PC-9 (cell line): ENCODE measurements around the gene ATE1. TPM values are rescaled to one million over a fixed set of nuclear protein-coding genes. Genes with fewer than 3 reads are reported as not detected.

Experiments used
- BruUV-seq: library from RNA; stranded (reverse); fragments of 400-500 nt; replicated peaks from 2 replicates; lab custom pipeline; 2021; lab: Mats Ljungman, UMichigan
- CTCF ChIA-PET: fragments of 300-600 bp; sonication (Branson Sonifier 250); formaldehyde crosslinking; loops from one replicate; lab custom pipeline; 2022; ENCODE audit warnings: antibody characterized with exemption; lab: Charles Lee
- POLR2A ChIA-PET: fragments of 300-600 bp; sonication (Branson Sonifier 250); formaldehyde crosslinking; loops from one replicate; lab custom pipeline; 2022; ENCODE audit warnings: antibody characterized with exemption; ENCODE audit not compliant: unreplicated experiment; lab: Charles Lee
- DNase-seq, 2 experiments: peaks; one replicate each; pipeline versions ENCODE4 v3.0.0 to v3.0.0-alpha.2; 2015 to 2022; ENCODE audit warnings: mixed read lengths in 1 of 2
- H2AFZ ChIP-seq: fragments of 200-600 bp; sonication (generic); 2 replicates; pipeline ENCODE4 v1.8.1; 2017; ENCODE audit warnings: antibody characterized with exemption
- H3F3A ChIP-seq: fragments of 200-600 bp; sonication (generic); 2 replicates; pipeline ENCODE4 v1.8.1; 2017; ENCODE audit warnings: antibody characterized with exemption, mild to moderate bottlenecking, low read depth; ENCODE audit not compliant: insufficient read depth
- H3K27ac ChIP-seq: fragments of 200-600 bp; sonication (generic); 2 replicates; pipeline ENCODE4 v1.6.1; 2016; ENCODE audit warnings: mixed run types
- H3K27me3 ChIP-seq: fragments of 200-600 bp; sonication (generic); 2 replicates; pipeline ENCODE4 v1.6.1; 2016; ENCODE audit warnings: low read depth, mixed run types; ENCODE audit not compliant: insufficient read depth
- H3K36me3 ChIP-seq: fragments of 200-600 bp; sonication (generic); 2 replicates; pipeline ENCODE4 v1.6.1; 2016; ENCODE audit warnings: low read depth, mixed run types
- H3K4me1 ChIP-seq: fragments of 200-600 bp; sonication (generic); replicated peaks from 2 replicates; pipeline ENCODE4 v1.6.1; 2016; ENCODE audit warnings: mixed run types; ENCODE audit not compliant: insufficient read depth
- H3K4me2 ChIP-seq: fragments of 200-600 bp; sonication (generic); 2 replicates; pipeline ENCODE4 v1.6.1; 2017; ENCODE audit warnings: mixed run types
- H3K4me3 ChIP-seq: fragments of 200-600 bp; sonication (generic); 2 replicates; pipeline ENCODE4 v1.6.1; 2016; ENCODE audit warnings: mixed run types
- H3K79me2 ChIP-seq: fragments of 200-600 bp; sonication (generic); 2 replicates; pipeline ENCODE4 v1.6.1; 2017; ENCODE audit warnings: low read depth, mixed run types
- H3K9me2 ChIP-seq: fragments of 200-600 bp; sonication (generic); 2 replicates; pipeline ENCODE4 v1.8.1; 2017; ENCODE audit warnings: mild to moderate bottlenecking; ENCODE audit not compliant: insufficient read depth
- H3K9me3 ChIP-seq: fragments of 200-600 bp; sonication (generic); 2 replicates; pipeline ENCODE4 v1.8.1; 2016; ENCODE audit warnings: low read depth; ENCODE audit not compliant: insufficient read depth
- H4K20me1 ChIP-seq: fragments of 200-600 bp; sonication (generic); 2 replicates; pipeline ENCODE4 v1.8.1; 2017; ENCODE audit not compliant: insufficient read depth
- CTCF ChIP-seq: fragments of 200-600 bp; sonication (generic); conservative IDR thresholded peaks from 2 replicates; pipeline ENCODE4 v1.6.1; 2017; ENCODE audit warnings: mixed run types, antibody characterized with exemption, mild to moderate bottlenecking, moderate library complexity
- EZH2 ChIP-seq: fragments of 200-600 bp; sonication (generic); IDR thresholded peaks from 2 replicates; pipeline ENCODE4 v1.8.0; 2017; ENCODE audit warnings: antibody characterized with exemption, low read depth
- intact Hi-C: fragments of 100-400 bp; cut with micrococcal nuclease; formaldehyde crosslinking; loops from one replicate; pipeline ENCODE4 v1.10.0; 2022; ENCODE audit not compliant: unreplicated experiment
- total RNA-seq: library from RNA; stranded (reverse); gene quantifications from 2 replicates; pipeline ENCODE4 v1.2.3, GENCODE V29; 2021

The ATE1 gene
- total RNA-seq, 1 experiment from 2014 or later, result 14.8 TPM

GRCh38 chr10:121886181-121886580 is 41.6 kb downstream of the ATE1 start:
- Histone ChIP-seq H3F3A (no peaks in the 10 kb centered on the region), H3K27me3 (no peaks in the 10 kb centered on the region), H3K79me2 (no peaks in the 10 kb centered on the region), H3K9me2 (no peaks in the 10 kb centered on the region), H3K9me3 (no peaks in the 10 kb centered on the region), H3K4me2 (no peak overlapping the region), H2AFZ (no peak overlapping the region), H4K20me1 (no peaks in the 10 kb centered on the region), H3K4me3 (no peak overlapping the region), H3K36me3 (no peaks in the 10 kb centered on the region), H3K4me1 (no peaks in the 10 kb centered on the region), H3K27ac (no peak overlapping the region)
- no peak for DNase-seq
- ChIA-PET POLR2A (no interaction called here), CTCF (no interaction called here)
- TF ChIP-seq CTCF (no peak), EZH2 (no peak)
- intact Hi-C loops, result loop anchor here (5.0 kb wide), 1 partner anchor 944 kb away; no protein-coding TSS in a partner anchor
- no TSS peak for BruUV-seq

- Histone ChIP-seq H4K20me1 (no peaks in the 10 kb centered on the region), H3K4me3 (no peak overlapping the region), H3K9me2 (no peaks in the 10 kb centered on the region), H3F3A (no peaks in the 10 kb centered on the region), H3K4me2 (no peak overlapping the region), H2AFZ (no peak overlapping the region), H3K4me1 (no peaks in the 10 kb centered on the region), H3K79me2 (no peaks in the 10 kb centered on the region), H3K27me3 (no peaks in the 10 kb centered on the region), H3K27ac (no peak overlapping the region), H3K36me3 (no peaks in the 10 kb centered on the region), H3K9me3 (no peaks in the 10 kb centered on the region)
- POLR2A ChIA-PET, result interaction anchor here (0.6 kb wide), 1 partner anchor 94 kb away, joined by 3 read pairs; no protein-coding TSS in a partner anchor
- no peak for DNase-seq
- CTCF ChIA-PET, result no interaction called here
- intact Hi-C loops, result no loop called here
- TF ChIP-seq CTCF (no peak), EZH2 (no peak)
- no TSS peak for BruUV-seq
These were observed 46.9 kb downstream of the ATE1 start for GRCh38 chr10:121880895-121881294.

- no peaks in the 10 kb centered on the region for H4K20me1 ChIP-seq
- no peaks in the 10 kb centered on the region for H3F3A ChIP-seq
- intact Hi-C loops, result no loop called here
- H3K9me3 ChIP-seq, result no peaks in the 10 kb centered on the region
- H3K27ac ChIP-seq, result no peak overlapping the region
- H2AFZ ChIP-seq, result no peak overlapping the region
- TF ChIP-seq CTCF (no peak), EZH2 (no peak)
- H3K4me3 ChIP-seq, result no peak overlapping the region
- BruUV-seq, result no TSS peak
- H3K9me2 ChIP-seq, result no peaks in the 10 kb centered on the region
- no peaks in the 10 kb centered on the region for H3K79me2 ChIP-seq
- CTCF ChIA-PET, result no interaction called here
- POLR2A ChIA-PET, result no interaction called here
- H3K4me2 ChIP-seq, result no peak overlapping the region
- no peaks in the 10 kb centered on the region for H3K27me3 ChIP-seq
- DNase-seq, result no peak
- H3K4me1 ChIP-seq, result no peaks in the 10 kb centered on the region
- no peaks in the 10 kb centered on the region for H3K36me3 ChIP-seq
These were observed 48.4 kb downstream of the ATE1 start for GRCh38 chr10:121879476-121879875.
